Esophagus squamous epithelium (tissue), 5 donors: ENCODE measurements around the gene TNPO3. TPM values are rescaled to one million over a fixed set of nuclear protein-coding genes. Genes with fewer than 3 reads are reported as not detected.
A peak's percentile ranks its signal among the peaks of the same experiment; 100 is the strongest.

Experiments used
- DNase-seq: peaks from one replicate; lab custom pipeline; 2025; lab: John Stamatoyannopoulos, UW
- H3K27ac ChIP-seq, 4 donors: fragments of 200-600 bp; sonication (generic); one replicate each; pipeline ENCODE4 v1.5.1; 2016 to 2019; ENCODE audit warnings: mild to moderate bottlenecking in 1 of 4
- H3K27me3 ChIP-seq, 4 donors: fragments of 200-600 bp; sonication (generic); 1 replicate in 3 of 4; 2 replicates in 1 of 4; pipeline versions ENCODE4 v1.5.1 to v1.6.0; 2017 to 2021; ENCODE audit warnings: antibody characterized with exemption in 1 of 4
- H3K36me3 ChIP-seq, 3 donors: fragments of 200-600 bp; sonication (generic); one replicate each; pipeline ENCODE4 v1.5.1; 2016 to 2019
- H3K4me1 ChIP-seq, 3 donors: fragments of 200-600 bp; sonication (generic); one replicate each; pipeline ENCODE4 v1.5.1; 2017 to 2019
- H3K4me3 ChIP-seq, 4 donors: fragments of 200-600 bp; sonication (generic); 1 replicate in 3 of 4; 2 replicates in 1 of 4; pipeline ENCODE4 v1.5.1; 2016 to 2019; ENCODE audit warnings: mild to moderate bottlenecking in 2 of 4, moderate library complexity in 1 of 4
- H3K9me3 ChIP-seq, 3 donors: fragments of 200-600 bp; sonication (generic); one replicate each; pipeline ENCODE4 v1.5.1; 2016 to 2019
- CTCF ChIP-seq, 6 experiments: fragments of 450-650 bp in 4 of 6; fragments of 200-600 bp in 2 of 6; sonication (generic) in 2 of 6; IDR thresholded peaks; one replicate each; pipeline ENCODE4 v1.5.1; 2016 to 2019; ENCODE audit warnings: antibody characterized with exemption in 6 of 6, mild to moderate bottlenecking in 4 of 6, moderate library complexity in 4 of 6
- POLR2A ChIP-seq, 4 donors: fragments of 450-650 bp; IDR thresholded peaks; one replicate each; pipeline ENCODE4 v1.6.1; 2017; ENCODE audit warnings: antibody characterized with exemption in 4 of 4, mild to moderate bottlenecking in 4 of 4, moderate library complexity in 3 of 4
- WGBS, 2 donors: methylation state at CpG; one replicate each; pipeline ENCODE4 v1.1.5; 2018; 5-methylcytosine and 5-hydroxymethylcytosine counted together
- intact Hi-C: fragments of 100-400 bp; cut with DNase I; formaldehyde crosslinking; loops from one replicate; pipeline ENCODE4 v1.15.0; 2022
- total RNA-seq, 4 donors: library from RNA; depleted of rRNA; stranded (reverse); fragments of >200 nt; gene quantifications; one replicate each; pipeline ENCODE4 v1.1.0, GENCODE V29; 2016
- donor health status: DM: yes; HTN: yes; CAD: no.

TNPO3 gene
- total RNA-seq, 4 donors from 2014 or later = 26.4 to 49.6 (median 39.3) TPM

- no peak overlapping the region for H3K27ac ChIP-seq
- H3K36me3 ChIP-seq = peaks cover 6 to 100% (median 40%) of the 10 kb centered on the region in 3 donors
- intact Hi-C loops = no loop called here
- no peaks in the 10 kb centered on the region for H3K9me3 ChIP-seq
- H3K4me1 ChIP-seq = no peaks in the 10 kb centered on the region
- DNase-seq = no peak
- no peak overlapping the region for H3K4me3 ChIP-seq
- H3K27me3 ChIP-seq = no peaks in the 10 kb centered on the region
- WGBS, 2 donors = 93 to 96% methylated on average over 2 of the region's 2 CpGs
- TF ChIP-seq CTCF (IDR thresholded peaks at IDR 0.05) = no peak
- no peak for TF ChIP-seq POLR2A (IDR thresholded peaks at IDR 0.05)
These were observed 72.8 kb downstream of the TNPO3 start for GRCh38 chr7:128982105-128982504.

DNA sequence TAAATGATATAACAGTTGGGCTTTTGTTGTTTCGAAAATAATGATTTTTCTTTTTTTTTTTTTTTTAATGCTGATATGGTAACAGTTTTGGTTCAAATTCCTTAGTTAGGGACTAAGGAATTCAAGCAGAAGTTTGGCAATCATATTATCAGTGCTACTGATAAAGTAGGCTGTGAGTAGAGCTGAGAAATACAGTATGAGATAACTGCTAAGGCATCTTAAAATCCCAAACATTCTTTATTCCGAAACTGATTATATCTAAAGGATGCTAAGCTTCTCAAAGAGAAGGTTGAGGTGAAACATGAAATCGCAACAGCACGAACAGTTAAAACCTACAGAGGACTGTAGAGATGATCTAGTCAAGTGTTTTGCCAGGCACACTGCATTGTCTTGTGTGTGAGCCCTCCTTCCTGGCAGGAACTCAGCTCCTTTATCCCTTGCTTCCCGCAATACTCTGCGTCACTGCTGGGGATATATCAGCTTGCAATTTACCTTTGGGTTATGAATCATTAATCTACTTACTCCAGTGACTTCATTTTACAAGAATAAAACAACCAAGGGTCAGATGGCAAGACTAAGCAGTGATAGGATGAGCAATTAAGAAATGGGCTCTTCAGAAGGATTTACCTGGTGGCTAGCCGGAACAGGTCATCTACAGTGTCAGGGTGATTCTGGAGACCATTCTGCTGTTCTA lies 80.5 kb downstream of the TNPO3 start:
- WGBS, 2 donors = 66 to 70% methylated on average over 7 of the region's 7 CpGs
- DNase-seq = no peak
- TF ChIP-seq CTCF (IDR thresholded peaks at IDR 0.05) (no peak), POLR2A (IDR thresholded peaks at IDR 0.05) (no peak)
- no peak overlapping the region for H3K4me3 ChIP-seq
- H3K27ac ChIP-seq = no peak overlapping the region
- no peaks in the 10 kb centered on the region for H3K27me3 ChIP-seq
- no peaks in the 10 kb centered on the region for H3K9me3 ChIP-seq
- H3K4me1 ChIP-seq = peaks cover 0 to 9% (median 4%) of the 10 kb centered on the region in 3 donors
- intact Hi-C loops = no loop called here
- H3K36me3 ChIP-seq = peaks cover 14 to 98% (median 35%) of the 10 kb centered on the region in 3 donors

DNA sequence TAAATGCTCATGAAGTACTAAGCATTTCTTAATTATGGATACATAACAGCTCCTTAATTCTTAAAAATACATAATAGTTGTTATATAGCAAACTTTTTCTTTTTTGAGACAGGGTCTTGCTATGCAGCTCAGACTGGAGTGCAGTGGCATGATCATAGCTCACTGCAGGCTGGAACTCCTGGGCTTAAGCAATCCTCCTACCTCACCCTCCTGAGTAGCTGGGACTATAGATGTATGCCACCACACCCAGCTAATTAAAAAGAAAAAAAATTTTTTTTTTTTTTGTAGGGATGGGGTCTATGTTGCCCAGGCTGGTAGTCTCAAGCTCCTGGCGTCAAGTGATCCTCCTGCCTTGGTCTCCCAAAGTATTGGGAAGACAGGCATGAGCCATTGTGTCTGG lies 86.3 kb downstream of the TNPO3 start:
- peaks cover 14 to 92% (median 42%) of the 10 kb centered on the region in 3 donors for H3K36me3 ChIP-seq
- no peaks in the 10 kb centered on the region for H3K27me3 ChIP-seq
- WGBS, 2 donors = 91 to 100% methylated on average over 1 of the region's 1 CpG
- H3K9me3 ChIP-seq = no peaks in the 10 kb centered on the region
- H3K4me3 ChIP-seq = no peak overlapping the region
- TF ChIP-seq POLR2A (IDR thresholded peaks at IDR 0.05) (no peak), CTCF (IDR thresholded peaks at IDR 0.05) (no peak)
- no peak overlapping the region for H3K27ac ChIP-seq
- peaks cover 0 to 5% (median 4%) of the 10 kb centered on the region in 3 donors for H3K4me1 ChIP-seq
- intact Hi-C loops = no loop called here
- DNase-seq = no peak

DNA sequence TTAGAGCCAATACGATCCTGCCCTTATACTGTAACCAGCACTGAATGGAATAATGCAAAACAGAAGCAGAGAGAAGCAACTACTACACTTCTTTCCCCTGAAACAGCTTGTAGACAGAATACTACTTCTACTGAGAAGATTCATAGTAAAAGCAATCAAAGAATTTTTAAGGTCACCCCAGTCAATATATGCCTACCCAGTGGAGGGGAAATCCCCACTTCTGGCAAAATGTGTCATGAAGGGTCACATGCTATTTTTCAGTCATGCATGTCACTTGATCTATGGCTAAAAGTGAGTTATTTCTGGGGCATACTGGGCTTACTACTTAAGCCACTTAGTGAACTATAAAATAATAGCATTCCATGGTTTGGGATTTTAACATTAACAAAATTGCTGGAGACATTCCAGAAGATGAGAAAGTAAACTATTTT lies 91.6 kb downstream of the TNPO3 start:
- DNase-seq = no peak
- 80 to 82% methylated on average over 1 of the region's 1 CpG for WGBS, 2 donors
- H3K27ac ChIP-seq = peak overlapping the region; percentile 54 to 87 (median 78)
- H3K27me3 ChIP-seq = no peaks in the 10 kb centered on the region
- TF ChIP-seq CTCF (IDR thresholded peaks at IDR 0.05) = no peak
- no peak for TF ChIP-seq POLR2A (IDR thresholded peaks at IDR 0.05)
- peaks cover 0 to 67% (median 23%) of the 10 kb centered on the region in 3 donors for H3K36me3 ChIP-seq
- no peak overlapping the region for H3K4me3 ChIP-seq
- intact Hi-C loops = no loop called here
- H3K4me1 ChIP-seq = peaks cover 5 to 49% (median 11%) of the 10 kb centered on the region in 3 donors
- no peaks in the 10 kb centered on the region for H3K9me3 ChIP-seq

DNA sequence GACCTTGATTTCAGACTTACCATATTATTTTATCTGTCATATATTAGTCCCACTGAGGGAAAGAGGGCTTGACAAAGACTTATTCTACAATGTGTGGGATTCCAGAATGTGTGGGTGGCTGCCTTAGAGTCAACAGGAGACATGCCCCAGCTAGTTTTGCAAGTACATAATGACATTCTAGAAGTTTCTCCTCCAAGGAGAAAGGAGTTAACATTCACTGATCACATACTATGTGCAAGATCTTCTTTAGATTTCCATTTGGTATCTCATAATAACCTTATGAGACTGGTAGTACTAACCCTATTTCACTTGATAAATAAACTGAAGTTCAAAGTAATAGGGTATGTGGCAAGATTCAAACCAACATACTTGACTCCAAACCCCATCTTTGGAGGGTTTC lies 92.0 kb downstream of the TNPO3 start:
- intact Hi-C loops = no loop called here
- H3K36me3 ChIP-seq = peaks cover 0 to 66% (median 23%) of the 10 kb centered on the region in 3 donors
- peak overlapping the region; percentile 54 to 87 (median 78) for H3K27ac ChIP-seq

More for the DNA sequence above, 92.0 kb downstream of the TNPO3 start:
- TF ChIP-seq POLR2A (IDR thresholded peaks at IDR 0.05) = no peak
- TF ChIP-seq CTCF (IDR thresholded peaks at IDR 0.05) = no peak
- Histone ChIP-seq H3K9me3 (no peaks in the 10 kb centered on the region), H3K4me3 (no peak overlapping the region), H3K27me3 (no peaks in the 10 kb centered on the region), H3K4me1 (peaks cover 5 to 53% (median 11%) of the 10 kb centered on the region in 3 donors)
- no peak for DNase-seq
